Caki2 (cell line): ENCODE data around the gene CSTF1. TPM values are rescaled to one million over a fixed set of nuclear protein-coding genes. Genes with fewer than 3 reads are reported as not detected.
A peak's percentile ranks its signal among the peaks of the same experiment; 100 is the strongest.

Source experiments
- DNase-seq: peaks from one replicate; pipeline ENCODE4 v3.0.0-alpha.2; 2015; ENCODE audit warnings: low read depth
- in situ Hi-C: cut with HindIII; loops from 2 replicates; pipeline ENCODE4 v1.10.0; 2016; ENCODE audit warnings: low sequenced_read_pairs, low pct_unique_long_range_greater_than_20kb, mixed read lengths
- total RNA-seq: library from RNA; depleted of rRNA; stranded (reverse); fragments of >200 nt; shearing (Covaris generic); gene quantifications from 2 replicates; pipeline ENCODE4 v1.2.3, GENCODE V29; 2014; ENCODE audit warnings: low replicate concordance; rRNA removed

CSTF1 gene
- total RNA-seq, result 42.7 and 61.1 TPM in 2 replicates

DNA sequence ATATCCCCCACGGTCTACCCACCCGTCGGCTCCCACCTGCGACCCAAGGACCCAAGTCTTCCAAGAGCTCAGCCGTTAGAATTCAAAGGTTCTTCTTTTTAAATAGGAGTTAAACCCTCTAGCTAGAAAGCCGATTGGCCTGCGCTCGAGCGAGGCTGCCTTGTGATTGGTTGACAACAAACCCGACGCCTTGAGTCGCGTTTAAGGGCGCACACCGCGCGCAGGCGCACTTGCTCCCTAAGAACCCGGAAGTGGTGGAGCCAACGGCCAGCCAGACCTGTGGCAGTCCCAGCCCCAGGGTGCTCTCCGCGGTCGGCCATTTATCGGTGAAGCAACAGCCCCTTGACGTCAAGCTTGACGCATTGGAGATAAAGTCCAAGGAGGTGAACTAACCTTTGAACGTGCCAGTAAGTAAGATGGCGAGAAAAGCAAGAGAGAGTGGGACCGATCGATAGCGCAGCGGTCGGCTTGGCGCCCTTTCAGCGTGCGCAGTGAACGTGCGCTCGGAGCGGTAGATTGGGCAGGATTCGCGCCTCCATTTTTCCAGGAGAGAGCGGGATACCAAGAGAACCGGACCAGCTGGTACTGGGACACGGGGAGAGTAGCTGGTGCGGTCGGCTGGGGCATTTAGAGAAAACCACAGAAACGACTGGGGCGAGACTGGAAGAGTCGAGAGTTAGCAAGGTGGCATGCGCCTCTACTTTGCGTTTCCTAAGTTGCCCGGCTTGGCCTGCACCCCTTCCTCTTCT lies at the start of gene CSTF1, which contains the start of gene AURKA:
Gene CSTF1, plus strand, starts transcription at position 514 of the 749 bp plus-strand sequence. CDS start 2,908 bp downstream, outside the sequence.
Gene AURKA, minus strand, starts transcription at position 84 of the 749 bp plus-strand sequence. CDS start 4,018 bp downstream, outside the sequence.
- in situ Hi-C loops, result no loop called here

DNA sequence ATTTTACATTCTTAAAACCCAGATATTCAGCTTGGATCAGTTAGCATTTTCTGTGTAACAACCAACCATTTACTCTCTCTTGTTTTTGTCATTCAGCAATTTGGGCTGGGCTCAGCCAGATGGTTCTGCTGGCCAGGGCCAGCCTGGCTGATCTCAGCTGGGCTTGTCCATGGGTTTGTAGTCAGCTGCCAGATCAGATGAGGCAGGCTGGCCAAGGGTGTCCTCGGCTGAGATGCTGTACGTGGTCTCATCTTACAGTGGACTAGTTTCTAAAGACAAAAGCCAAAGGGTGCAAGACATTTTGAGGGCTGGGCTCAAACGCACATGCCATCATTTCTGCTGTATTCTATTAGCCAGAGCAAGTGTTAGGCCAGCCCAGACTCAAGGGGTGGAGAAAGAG lies 49.7 kb upstream of the CSTF1 start:
- DNase-seq, result no peak
- in situ Hi-C loops, result no loop called here

More for the DNA sequence above, at the start of gene CSTF1, which contains the start of gene AURKA:
- DNase-seq, result peak; percentile 100

DNA sequence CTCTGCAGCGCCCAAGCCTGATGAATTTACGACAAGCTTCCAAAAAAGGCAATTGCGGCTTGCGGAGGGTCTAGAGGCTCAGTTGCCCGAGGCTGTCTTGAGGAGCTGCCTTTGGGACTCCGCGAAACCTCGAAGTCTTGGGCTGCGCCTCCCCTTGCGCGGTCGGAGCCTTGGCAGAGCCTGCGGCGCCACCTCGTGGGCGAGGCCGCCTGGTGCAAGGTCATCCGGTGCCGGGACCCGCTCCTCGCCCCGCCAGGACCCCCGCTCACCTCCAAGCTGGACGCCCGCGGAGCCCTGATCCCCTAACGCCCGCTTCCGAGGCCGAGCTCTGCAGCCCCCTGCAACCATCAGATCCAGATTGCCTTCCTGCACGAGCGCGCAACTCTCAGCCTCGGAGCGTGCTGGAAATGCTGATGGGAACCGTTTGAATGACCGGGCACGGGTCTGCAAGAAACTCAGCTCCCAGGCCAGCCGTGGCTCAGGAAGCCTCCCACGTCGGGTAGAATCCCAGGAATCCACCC lies 48.5 kb upstream of the CSTF1 start:
- in situ Hi-C loops, result no loop called here
- DNase-seq, result no peak

DNA sequence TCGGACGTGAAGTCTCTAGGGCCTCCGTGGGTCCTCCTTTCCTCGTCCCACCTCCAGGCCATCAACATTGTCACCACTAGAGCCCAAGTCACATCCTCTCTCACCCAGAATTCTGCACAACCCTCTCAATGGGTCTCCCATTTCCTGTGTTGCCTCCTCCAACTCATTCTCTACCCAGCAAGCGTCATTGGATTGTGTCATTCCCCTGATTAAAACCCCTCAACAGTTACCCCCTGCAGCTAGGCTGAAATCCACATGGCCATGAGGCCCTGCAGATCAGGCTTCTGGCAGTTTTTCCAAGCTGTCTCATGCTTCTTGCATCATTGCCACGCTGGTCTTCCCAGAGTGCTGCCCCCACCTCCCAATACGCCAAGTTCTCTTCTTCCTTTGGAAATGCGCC lies 46.5 kb upstream of the CSTF1 start:
- DNase-seq, result no peak
- in situ Hi-C loops, result no loop called here

DNA sequence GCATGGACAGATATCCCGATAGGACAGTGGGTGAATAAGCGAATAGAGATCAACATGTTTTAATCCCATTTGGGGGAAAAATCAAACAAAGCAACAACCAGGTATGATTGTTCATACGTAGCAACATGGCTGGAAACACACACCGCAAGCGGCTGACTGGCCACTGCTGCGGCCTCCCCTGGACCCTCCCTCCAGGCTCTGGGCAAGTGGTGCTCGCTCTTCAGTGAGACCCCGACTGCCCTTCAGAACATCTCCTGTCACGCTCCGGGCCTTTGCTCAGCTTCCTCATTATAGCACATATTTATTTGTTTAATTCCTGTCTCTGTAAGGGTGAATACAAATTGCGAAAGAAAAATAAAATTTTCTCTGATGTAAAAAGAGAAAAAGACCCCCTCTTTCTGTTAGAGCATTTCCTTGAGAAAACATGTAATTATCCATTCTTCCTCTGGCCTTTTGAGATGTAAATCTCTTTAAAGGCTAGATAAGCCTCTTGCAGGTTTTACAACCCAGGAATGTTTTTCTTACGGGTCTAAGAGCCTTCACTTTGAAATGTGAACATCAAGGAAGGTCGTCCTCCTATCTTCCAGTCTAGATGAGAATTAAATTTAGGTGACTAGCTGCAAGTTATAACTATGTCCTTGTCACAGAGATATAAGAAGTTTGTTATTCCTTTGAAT lies 44.7 kb upstream of the CSTF1 start:
- DNase-seq, result no peak
- in situ Hi-C loops, result no loop called here

DNA sequence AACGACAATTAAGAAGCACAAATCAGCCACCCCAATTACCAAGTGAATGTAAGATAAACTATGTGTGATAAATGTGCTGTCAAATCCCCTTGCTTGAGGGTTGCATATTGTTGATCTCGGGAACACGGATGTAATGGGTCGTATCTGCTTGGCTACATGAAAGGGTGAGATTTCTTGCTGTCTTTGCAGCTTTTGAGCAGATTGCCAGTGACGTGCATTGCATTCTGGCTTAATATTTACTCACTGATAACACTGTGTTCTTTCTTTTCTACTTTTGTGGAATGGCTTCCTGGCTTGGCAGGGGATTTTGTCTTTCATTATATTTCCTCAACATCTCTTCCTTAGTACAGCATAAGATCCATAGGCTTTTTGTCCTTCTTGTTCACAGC lies 44.1 kb upstream of the CSTF1 start:
- in situ Hi-C loops, result no loop called here

DNA sequence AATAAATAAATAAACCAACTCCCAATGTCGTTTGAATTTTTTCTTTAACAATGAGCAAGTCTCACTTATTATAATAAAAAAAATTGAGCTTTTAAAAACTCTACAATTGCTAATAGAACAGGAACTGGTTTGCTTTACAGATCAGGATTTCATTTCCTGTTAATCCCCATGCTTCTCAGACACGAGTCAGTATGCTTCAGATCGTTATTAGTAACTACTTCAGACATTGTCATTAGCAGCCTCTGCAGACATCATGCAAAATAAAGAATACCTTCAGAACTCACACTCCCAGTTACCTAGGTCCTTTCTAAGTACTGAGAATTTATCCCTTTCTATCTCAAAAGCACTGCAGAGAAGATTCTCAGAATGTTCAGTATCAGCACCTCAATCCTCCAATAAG lies 43.7 kb upstream of the CSTF1 start:
- DNase-seq, result no peak
- in situ Hi-C loops, result no loop called here

More for the DNA sequence above, 44.1 kb upstream of the CSTF1 start:
- no peak for DNase-seq

DNA sequence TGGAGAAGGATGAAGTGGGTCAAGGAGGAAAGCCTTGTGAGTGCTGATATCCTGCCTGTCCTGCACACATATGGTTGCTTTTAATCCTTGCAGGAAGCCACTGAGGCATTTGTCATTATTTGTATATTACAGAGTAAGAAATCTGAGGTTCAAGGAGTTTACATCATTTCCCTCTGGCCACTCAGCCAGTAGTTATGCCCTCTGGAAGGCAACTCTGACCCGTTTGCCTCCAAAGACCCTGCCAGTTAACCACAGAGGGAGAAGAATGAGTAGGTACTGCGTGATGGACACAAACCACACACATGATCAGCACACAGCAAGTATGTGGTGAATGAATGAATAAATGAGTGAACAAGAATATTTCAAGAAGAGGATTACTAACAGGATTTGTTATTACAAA lies 41.6 kb upstream of the CSTF1 start:
- no peak for DNase-seq
- in situ Hi-C loops, result no loop called here

DNA sequence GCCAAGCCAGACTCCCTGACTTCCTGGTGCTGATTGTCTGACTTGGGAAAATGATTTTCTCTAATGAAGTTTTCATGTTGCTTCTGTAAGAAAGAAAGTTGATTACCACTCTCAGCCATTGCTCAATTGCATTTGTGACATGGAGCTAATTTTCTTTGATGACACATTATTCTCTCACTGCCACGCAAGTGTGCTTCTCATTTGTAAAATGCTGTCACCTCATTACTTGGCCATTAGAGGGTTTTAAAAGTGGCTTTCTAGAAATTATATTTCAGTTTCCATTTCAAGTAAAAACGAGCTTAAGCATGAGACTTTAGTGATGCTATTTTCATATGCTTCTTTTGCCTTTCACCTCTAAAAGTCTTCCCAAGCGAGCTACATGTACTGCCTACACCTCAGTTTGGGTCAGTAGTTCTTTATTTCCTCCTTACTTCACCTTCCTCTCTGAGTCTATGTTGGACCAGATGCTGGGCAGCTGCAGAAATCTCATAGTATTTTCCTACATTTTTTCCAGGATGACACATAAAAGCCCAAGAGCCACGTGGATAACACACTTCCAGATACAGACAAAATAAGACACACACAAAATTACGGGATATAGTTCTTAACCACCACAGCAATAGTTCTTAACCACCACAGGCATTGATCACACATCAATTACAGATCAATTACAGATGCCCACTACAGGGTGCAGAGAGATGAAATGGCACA lies 39.9 kb upstream of the CSTF1 start:
- DNase-seq, result no peak
- in situ Hi-C loops, result no loop called here

DNA sequence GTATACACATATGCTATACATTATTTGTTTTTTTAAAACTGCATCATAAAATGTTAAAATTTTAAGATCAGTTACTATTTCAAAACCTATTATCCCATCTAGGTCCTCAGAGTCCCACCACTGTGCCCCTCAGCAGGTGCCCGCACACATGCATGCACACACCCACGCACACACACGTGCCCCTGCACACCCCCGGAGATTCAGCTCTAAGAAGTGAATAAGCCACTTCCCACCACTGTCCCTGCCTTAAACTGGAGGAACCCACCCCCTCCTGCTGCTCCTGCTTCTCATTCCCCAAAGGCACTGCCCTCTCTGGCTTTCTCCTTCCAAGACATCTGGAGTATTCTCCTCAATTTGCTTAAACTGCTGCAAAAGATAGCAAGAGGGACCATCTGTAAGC lies 39.1 kb upstream of the CSTF1 start:
- in situ Hi-C loops, result no loop called here
- no peak for DNase-seq

DNA sequence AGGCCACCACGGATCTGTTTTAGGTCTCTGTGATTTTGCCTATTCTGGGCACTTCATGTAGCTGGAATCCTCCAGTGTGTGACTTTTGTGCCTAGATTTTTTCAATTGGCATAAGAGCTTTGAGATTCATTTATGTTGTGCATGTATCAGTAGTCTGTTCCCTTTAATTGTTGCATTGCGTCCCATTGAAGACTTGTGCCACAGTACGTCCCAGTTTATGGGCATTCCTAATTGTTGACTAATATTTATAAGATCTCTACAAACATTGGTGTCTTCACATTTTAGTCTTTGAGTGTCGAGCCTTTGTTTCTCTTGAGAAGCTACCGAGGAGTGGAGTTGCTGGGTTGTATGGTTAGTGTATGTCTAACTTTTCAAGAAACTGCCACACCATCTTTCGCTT lies 34.4 kb upstream of the CSTF1 start:
- no peak for DNase-seq
- in situ Hi-C loops, result no loop called here

DNA sequence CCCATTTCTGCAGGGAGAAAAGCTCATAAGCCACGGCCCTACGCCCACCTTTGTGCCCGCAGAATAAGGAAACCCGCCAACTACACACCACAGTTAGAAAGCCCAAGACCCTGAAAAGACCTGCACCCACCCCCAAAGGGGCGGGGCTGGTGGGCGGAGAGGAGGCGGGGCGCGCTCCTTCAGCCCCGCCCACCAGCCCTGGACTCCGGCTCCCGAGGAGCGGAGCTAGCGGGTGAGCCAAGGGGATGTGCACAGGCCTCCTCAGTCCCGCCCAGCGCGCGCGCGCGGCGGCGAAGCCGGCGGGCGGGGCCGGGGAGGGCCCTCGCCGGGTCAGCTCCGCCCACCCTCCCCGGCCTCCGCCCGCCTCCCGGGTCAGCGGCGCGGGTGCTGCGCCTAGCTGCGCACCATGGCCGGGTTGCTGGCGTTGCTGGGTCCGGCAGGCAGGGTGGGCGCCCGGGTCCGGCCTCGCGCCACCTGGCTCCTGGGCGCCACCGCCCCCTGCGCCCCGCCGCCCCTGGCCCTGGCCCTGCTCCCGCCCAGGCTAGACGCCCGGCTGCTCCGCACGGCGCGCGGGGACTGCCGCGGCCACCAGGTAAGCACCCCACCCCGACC lies 33.7 kb upstream of the CSTF1 start, which contains the start of gene FAM210B:
Gene FAM210B, plus strand, starts transcription at position 375 of the 612 bp plus-strand sequence. Its CDS starts 32 bp downstream, at position 407.
- in situ Hi-C loops, result no loop called here

DNA sequence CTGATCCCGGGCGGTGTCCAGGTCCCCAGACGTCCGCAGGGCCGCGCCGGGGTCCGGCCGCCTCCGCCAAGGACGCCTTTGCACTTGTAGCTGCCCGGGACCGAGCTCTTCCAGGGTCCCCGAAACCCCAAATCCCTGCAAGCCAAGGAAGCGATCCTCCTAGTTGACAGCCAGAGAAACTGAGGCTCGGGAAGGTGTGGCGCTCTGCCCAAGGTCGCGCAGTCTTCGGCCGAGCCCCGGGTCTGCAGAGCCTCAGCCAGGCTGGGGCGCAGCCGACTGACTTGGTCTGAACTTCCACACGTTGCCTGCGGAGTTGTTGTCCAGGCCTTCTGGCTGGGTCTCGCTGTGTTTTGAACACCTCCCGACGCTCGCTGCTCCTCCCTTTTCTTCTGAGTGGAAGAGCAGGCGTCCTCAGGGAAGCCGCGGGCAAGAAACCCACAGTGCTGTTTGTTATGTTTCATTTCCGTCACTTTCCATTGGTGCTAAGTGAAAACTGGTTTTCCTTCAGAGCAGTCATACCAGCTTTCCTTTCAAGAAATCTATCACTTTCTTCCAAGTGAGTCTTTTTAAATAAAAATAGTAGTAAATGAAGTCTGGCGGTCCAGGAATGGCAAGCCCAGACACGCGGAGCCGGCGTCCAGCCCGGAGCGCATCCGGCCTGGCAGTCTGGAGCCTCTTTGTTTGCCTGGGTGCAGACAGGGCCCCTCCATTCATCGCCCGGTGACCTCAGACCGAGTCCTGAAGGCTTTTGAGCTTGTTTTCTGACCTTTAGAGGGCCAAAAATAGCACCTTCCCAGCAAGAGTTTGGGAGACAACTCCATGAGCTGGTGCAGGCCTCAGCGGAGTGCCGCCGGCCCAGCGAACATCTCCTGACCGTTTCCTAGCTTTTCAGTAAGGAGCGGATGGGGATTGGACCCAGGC lies 33.0 kb upstream of the CSTF1 start:
- in situ Hi-C loops, result no loop called here
- DNase-seq, result peak; percentile 24

More for the DNA sequence above, 33.7 kb upstream of the CSTF1 start, which contains the start of gene FAM210B:
- peak; percentile 86 for DNase-seq

DNA sequence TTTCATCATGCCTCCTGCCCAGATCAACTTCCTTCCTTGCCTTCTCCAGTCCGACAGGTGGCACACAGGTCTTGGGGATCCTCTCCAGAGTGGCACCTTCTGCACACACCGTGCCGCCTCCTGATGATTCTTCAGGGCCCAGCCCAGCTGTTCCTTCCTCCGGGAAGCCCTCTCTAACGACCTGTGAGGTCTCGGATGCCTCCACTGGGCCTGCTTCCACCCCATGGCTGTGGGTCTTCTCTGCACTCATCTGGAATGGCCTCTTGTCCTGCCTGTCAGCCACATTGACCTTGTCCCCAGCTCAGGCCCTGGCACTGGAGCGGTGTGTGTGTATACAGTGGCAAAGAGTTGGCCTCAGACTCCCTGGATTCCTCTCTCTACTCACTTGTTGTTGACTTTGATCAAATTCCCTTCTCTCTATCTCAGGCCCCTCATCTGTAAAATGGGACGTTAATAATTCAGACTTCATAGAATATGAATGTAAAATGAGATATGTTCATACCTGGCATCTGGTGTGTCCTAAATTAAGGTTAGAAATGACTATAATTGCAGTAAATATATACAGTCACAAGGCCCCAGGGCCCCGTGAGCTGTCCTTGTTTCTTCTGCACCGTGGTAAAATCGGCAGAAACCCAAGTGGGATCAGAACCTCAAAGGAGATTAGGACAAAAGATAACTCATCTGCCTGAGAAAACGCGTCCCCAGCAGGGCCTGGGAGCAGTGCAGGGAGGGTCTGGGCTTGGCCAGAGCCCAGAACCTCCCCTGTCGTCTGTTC lies 32.1 kb upstream of the CSTF1 start:
- in situ Hi-C loops, result no loop called here
- no peak for DNase-seq

DNA sequence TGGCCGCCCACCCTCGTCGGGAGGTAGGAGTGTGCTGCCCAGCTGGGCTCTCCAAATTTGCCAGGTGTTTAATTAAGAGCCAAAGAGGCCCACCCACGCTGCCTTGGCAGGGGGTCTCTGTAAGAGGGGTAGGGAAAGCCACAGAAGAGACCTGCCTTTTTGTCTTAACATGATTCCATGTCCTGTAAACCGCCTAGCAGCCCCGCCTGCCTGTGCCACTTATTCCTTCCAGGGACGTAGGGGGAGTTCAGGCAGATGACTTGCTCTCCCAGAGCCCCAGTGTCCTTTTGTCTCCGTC lies 31.6 kb upstream of the CSTF1 start:
- in situ Hi-C loops, result no loop called here
- DNase-seq, result no peak

DNA sequence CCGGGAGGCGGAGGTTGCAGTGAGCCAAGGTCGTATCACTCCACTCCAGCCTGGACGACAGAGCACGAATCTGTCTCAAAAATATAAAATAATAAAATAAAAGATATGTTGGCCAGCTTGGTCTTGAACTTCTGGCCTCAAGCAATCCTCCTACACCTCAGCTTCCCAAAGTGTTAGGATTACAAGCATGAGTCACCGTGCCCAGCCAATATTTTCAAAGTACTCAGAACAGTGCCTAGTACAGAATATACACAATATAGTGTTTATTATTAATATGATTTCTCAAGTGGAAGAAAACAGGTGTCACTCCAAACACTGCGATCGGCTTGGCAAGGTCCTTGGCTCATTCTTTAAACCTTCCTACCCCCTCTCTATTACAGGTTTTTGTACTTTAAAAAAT lies 30.5 kb upstream of the CSTF1 start:
- in situ Hi-C loops, result no loop called here
- DNase-seq, result no peak
